NB4 (cell line): ENCODE measurements around the gene OTOS.

Experiments used
- CTCF ChIP-seq: IDR thresholded peaks from one replicate; pipeline ENCODE4 v1.5.1; 2012; ENCODE audit warnings: low read depth, low read length
- MAX ChIP-seq: IDR thresholded peaks from 2 replicates; pipeline ENCODE4 v1.6.1; 2011; ENCODE audit warnings: low read depth, low read length
- MYC ChIP-seq: IDR thresholded peaks from 2 replicates; pipeline ENCODE4 v1.6.1; 2011; ENCODE audit warnings: low read depth, low read length
- POLR2A ChIP-seq: IDR thresholded peaks from 2 replicates; pipeline ENCODE4 v1.6.1; 2011; ENCODE audit warnings: mild to moderate bottlenecking; ENCODE audit not compliant: insufficient read length; ENCODE audit errors: extremely low read depth

- no peak for TF ChIP-seq CTCF
- no peak for TF ChIP-seq MAX
- TF ChIP-seq POLR2A: no peak
- no peak for TF ChIP-seq MYC
Measured at GRCh38 chr2:240123821-240124650, 16.4 kb downstream of the OTOS start.
